H9 (cell line): ENCODE results near the gene ZFAND3. TPM values are rescaled to one million over a fixed set of nuclear protein-coding genes. Genes with fewer than 3 reads are reported as not detected.

Source experiments
- DNase-seq: peaks from one replicate; pipeline ENCODE4 v3.0.0-alpha.2; 2017
- H2AFZ ChIP-seq: one replicate; pipeline ENCODE4 v1.6.1; 2013; ENCODE audit warnings: mild to moderate bottlenecking, low read length, control low read depth, moderate library complexity
- H2AK5ac ChIP-seq: 2 replicates; pipeline ENCODE4 v1.6.1; 2013; ENCODE audit warnings: low read length, control low read depth, mixed read lengths; ENCODE audit not compliant: insufficient read length
- H2BK120ac ChIP-seq: one replicate; pipeline ENCODE4 v1.6.1; 2013; ENCODE audit warnings: low read depth, mild to moderate bottlenecking, low read length, control low read depth, inconsistent platforms; ENCODE audit not compliant: poor library complexity, severe bottlenecking
- H2BK12ac ChIP-seq: 2 replicates; pipeline ENCODE4 v1.6.1; 2013; ENCODE audit warnings: low read length, control low read depth, mixed read lengths, low read depth; ENCODE audit not compliant: insufficient read length
- H2BK15ac ChIP-seq: 2 replicates; pipeline ENCODE4 v1.6.1; 2013; ENCODE audit warnings: low read depth, low read length, control low read depth
- H2BK20ac ChIP-seq: one replicate; pipeline ENCODE4 v1.6.1; 2013; ENCODE audit warnings: low read depth, mild to moderate bottlenecking, low read length, control low read depth, inconsistent platforms; ENCODE audit not compliant: poor library complexity, severe bottlenecking
- H2BK5ac ChIP-seq: 2 replicates; pipeline ENCODE4 v1.6.1; 2013; ENCODE audit warnings: low read length, control low read depth, mixed read lengths; ENCODE audit not compliant: insufficient read length
- H3K14ac ChIP-seq: 2 replicates; pipeline ENCODE4 v1.6.1; 2013; ENCODE audit warnings: low read length, control low read depth; ENCODE audit not compliant: insufficient read depth
- H3K18ac ChIP-seq: 2 replicates; pipeline ENCODE4 v1.6.1; 2013; ENCODE audit warnings: low read depth, mild to moderate bottlenecking, mixed read lengths, low read length, control low read depth; ENCODE audit not compliant: insufficient read length
- H3K23ac ChIP-seq: 2 replicates; pipeline ENCODE4 v1.6.1; 2013; ENCODE audit warnings: low read length, control low read depth, mixed read lengths, low read depth; ENCODE audit not compliant: insufficient read length
- H3K23me2 ChIP-seq: 2 replicates; pipeline ENCODE4 v1.6.1; 2013; ENCODE audit warnings: low read depth, mild to moderate bottlenecking, mixed read lengths, low read length, control low read depth; ENCODE audit not compliant: insufficient read length, poor library complexity, severe bottlenecking
- H3K27ac ChIP-seq: 2 replicates; pipeline ENCODE4 v1.5.1; 2013; ENCODE audit warnings: low read length, control low read depth, mixed read lengths, low read depth; ENCODE audit not compliant: insufficient read length
- H3K27me3 ChIP-seq: 2 replicates; pipeline ENCODE4 v1.6.1; 2013; ENCODE audit warnings: low read length, control low read depth, inconsistent platforms; ENCODE audit not compliant: insufficient read depth
- H3K4ac ChIP-seq: 2 replicates; pipeline ENCODE4 v1.6.1; 2013; ENCODE audit warnings: low read depth, mild to moderate bottlenecking, control low read depth, inconsistent platforms, low read length, moderate library complexity
- H3K4me1 ChIP-seq: 2 replicates; pipeline ENCODE4 v1.6.1; 2013; ENCODE audit warnings: low read length, control low read depth, inconsistent platforms; ENCODE audit not compliant: insufficient read depth
- H3K4me2 ChIP-seq: 2 replicates; pipeline ENCODE4 v1.6.1; 2013; ENCODE audit warnings: low read length, control low read depth, mixed read lengths; ENCODE audit not compliant: insufficient read length, insufficient read depth
- H3K56ac ChIP-seq: 2 replicates; pipeline ENCODE4 v1.6.1; 2013; ENCODE audit warnings: low read depth, mild to moderate bottlenecking, mixed read lengths, low read length, control low read depth; ENCODE audit not compliant: insufficient read length
- H3K79me1 ChIP-seq: 2 replicates; pipeline ENCODE4 v1.6.1; 2013; ENCODE audit warnings: low read depth, mild to moderate bottlenecking, moderate library complexity, low read length, control low read depth, inconsistent platforms; ENCODE audit not compliant: insufficient read depth, poor library complexity, severe bottlenecking
- H3K79me2 ChIP-seq: 2 replicates; pipeline ENCODE4 v1.6.1; 2013; ENCODE audit warnings: low read length, control low read depth, inconsistent platforms; ENCODE audit not compliant: insufficient read depth
- H3K9ac ChIP-seq: 2 replicates; pipeline ENCODE4 v1.6.1; 2013; ENCODE audit warnings: low read length, control low read depth, mixed read lengths; ENCODE audit not compliant: insufficient read length; ENCODE audit errors: extremely low read depth
- H3K9me3 ChIP-seq: one replicate; pipeline ENCODE4 v1.6.1; 2013; ENCODE audit warnings: low read depth, low read length, inconsistent platforms; ENCODE audit not compliant: control insufficient read depth
- H3T11ph ChIP-seq: one replicate; pipeline ENCODE4 v1.6.1; 2013; ENCODE audit warnings: mild to moderate bottlenecking, low read length, control low read depth, inconsistent platforms
- H4K20me1 ChIP-seq: one replicate; pipeline ENCODE4 v1.6.1; 2013; ENCODE audit not compliant: control insufficient read depth, insufficient read length, insufficient read depth
- H4K5ac ChIP-seq: 2 replicates; pipeline ENCODE4 v1.6.1; 2013; ENCODE audit warnings: low read depth, mild to moderate bottlenecking, mixed read lengths, low read length, control low read depth; ENCODE audit not compliant: insufficient read length
- H4K8ac ChIP-seq: replicated peaks from 2 replicates; pipeline ENCODE4 v1.6.1; 2013; ENCODE audit warnings: low read length, control low read depth, mixed read lengths, low read depth; ENCODE audit not compliant: insufficient read length
- H4K91ac ChIP-seq: 2 replicates; pipeline ENCODE4 v1.6.1; 2013; ENCODE audit warnings: low read depth, mild to moderate bottlenecking, moderate library complexity, mixed read lengths, low read length, control low read depth; ENCODE audit not compliant: insufficient read length
- H3K27ac Mint-ChIP-seq, 3 experiments: 2 replicates in 2 of 3; 3 replicates in 1 of 3; pipeline ENCODE4 v1.8.0; 2020 to 2021; ENCODE audit warnings: mixed read lengths in 3 of 3, mild to moderate bottlenecking in 1 of 3, moderate library complexity in 1 of 3
- H3K27me3 Mint-ChIP-seq: 2 replicates; pipeline ENCODE4 v1.8.0; 2021; ENCODE audit warnings: low read depth, mild to moderate bottlenecking, moderate library complexity, mixed read lengths
- H3K36me3 Mint-ChIP-seq, 3 experiments: 2 replicates in 2 of 3; 3 replicates in 1 of 3; pipeline ENCODE4 v1.8.0; 2020 to 2021; ENCODE audit warnings: low read depth in 3 of 3, mixed read lengths in 3 of 3; ENCODE audit not compliant: insufficient read depth in 1 of 3
- H3K4me1 Mint-ChIP-seq, 2 experiments: 2 replicates each; pipeline ENCODE4 v1.8.0; 2020; ENCODE audit warnings: mixed read lengths in 2 of 2
- H3K4me3 Mint-ChIP-seq, 2 experiments: 2 replicates in 1 of 2; 3 replicates in 1 of 2; pipeline ENCODE4 v1.8.0; 2020 to 2021; ENCODE audit warnings: mild to moderate bottlenecking in 2 of 2, mixed read lengths in 2 of 2, moderate library complexity in 1 of 2
- H3K9me3 Mint-ChIP-seq, 2 experiments: 2 replicates in 1 of 2; 3 replicates in 1 of 2; pipeline ENCODE4 v1.8.0; 2020; ENCODE audit warnings: mild to moderate bottlenecking in 2 of 2, mixed read lengths in 2 of 2, moderate library complexity in 1 of 2
- CTCF ChIP-seq: fragments of 200-600 bp; sonication (generic); conservative IDR thresholded peaks from 3 replicates; pipeline ENCODE4 v1.8.0; 2021; ENCODE audit warnings: antibody characterized with exemption, mild to moderate bottlenecking
- WGBS: extraction: QIAGEN DNeasy Blood & Tissue Kit; methylation state at CpG from one replicate; pipeline ENCODE4 v1.1.7; 2013; ENCODE audit warnings: missing lambda C conversion rate, low lambda C conversion rate, mixed read lengths; ENCODE audit not compliant: insufficient read length; ENCODE audit errors: extremely low coverage; 5-methylcytosine and 5-hydroxymethylcytosine counted together
- total RNA-seq: library from RNA; stranded (reverse); gene quantifications from 2 replicates; pipeline ENCODE4 v1.2.1, GENCODE V29; 2021

ZFAND3 gene
- total RNA-seq, 1 experiment from 2014 or later = 57.7 TPM

DNA sequence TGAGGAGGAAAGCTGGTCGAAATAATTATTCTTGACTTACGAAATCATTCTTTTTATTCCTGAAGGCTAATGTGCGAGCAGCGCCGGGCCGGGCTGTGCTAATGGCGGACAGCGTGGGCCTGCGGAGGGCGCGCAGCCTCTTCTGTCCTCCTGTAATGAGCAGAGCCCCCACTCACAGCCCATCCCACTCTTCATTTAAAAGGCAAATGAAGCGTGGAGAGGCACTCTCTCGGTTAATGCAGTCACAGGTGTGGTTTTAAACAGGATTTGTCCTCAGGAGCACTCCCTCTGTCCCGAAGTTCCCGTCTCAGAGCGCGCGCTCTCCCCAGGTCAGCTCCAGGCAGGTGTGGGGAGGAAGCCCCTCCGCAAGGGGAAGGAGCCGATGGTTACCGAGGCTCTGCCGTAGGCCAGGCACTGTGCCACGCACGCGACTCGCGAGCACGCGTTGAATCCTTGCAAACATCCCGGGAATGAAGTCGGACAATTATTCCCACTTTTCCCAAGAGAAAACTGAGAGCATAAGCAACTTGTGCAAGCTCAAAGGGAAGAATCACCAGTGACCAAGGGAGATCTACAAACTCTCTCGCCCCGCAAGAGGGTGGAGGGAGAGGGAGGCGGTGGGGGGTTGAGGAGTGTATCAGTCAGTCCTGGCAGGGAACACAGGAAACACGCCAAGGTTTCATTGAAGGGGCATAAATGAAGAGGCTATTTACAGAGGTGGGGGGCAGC, 35.5 kb upstream of the ZFAND3 start:
- Histone ChIP-seq H3K27ac (no peak overlapping the region), H4K20me1 (no peaks in the 10 kb centered on the region), H3K4me2 (peak overlapping the region; percentile 83), H2BK12ac (no peak overlapping the region), H2BK15ac (no peak overlapping the region), H4K8ac (no peak overlapping the region), H3T11ph (no peak overlapping the region), H3K4ac (no peak overlapping the region), H3K79me2 (no peaks in the 10 kb centered on the region), H3K9ac (peak overlapping the region; percentile 23), H3K23me2 (peaks cover 16% of the 10 kb centered on the region), H3K4me1 (peaks cover 10% of the 10 kb centered on the region; the same call in 1 of the 2 replicates), H3K27me3 (peaks cover 2% of the 10 kb centered on the region; the same call in 1 of the 2 replicates), H3K9me3 (no peaks in the 10 kb centered on the region), H2AK5ac (no peak overlapping the region), H3K79me1 (no peaks in the 10 kb centered on the region), H3K23ac (no peak overlapping the region), H3K56ac (no peak overlapping the region), H2BK5ac (no peak overlapping the region), H2BK20ac (no peak overlapping the region), H2AFZ (no peak overlapping the region), H2BK120ac (peak overlapping the region; percentile 49), H4K5ac (no peak overlapping the region), H4K91ac (no peak overlapping the region), H3K18ac (peak overlapping the region; percentile 78), H3K14ac (peak overlapping the region; percentile 54; the same call in 1 of the 2 replicates)
- H3K27me3 Mint-ChIP-seq = peaks cover 68% of the 10 kb centered on the region
- no peak for DNase-seq
- peak overlapping the region; percentile 68 to 83 for H3K4me3 Mint-ChIP-seq
- no peaks in the 10 kb centered on the region; a peak in 1 of 5 replicates for H3K9me3 Mint-ChIP-seq
- no CpG with 5 or more reads among the region's 35 CpGs for WGBS
- peak overlapping the region; percentile 74 to 81 (median 79); a peak in 5 of 7 replicates for H3K27ac Mint-ChIP-seq
- H3K4me1 Mint-ChIP-seq = peaks cover 47 to 52% of the 10 kb centered on the region in 2 experiments
- no peaks in the 10 kb centered on the region; a peak in 1 of 7 replicates for H3K36me3 Mint-ChIP-seq
- TF ChIP-seq CTCF = no peak
